Glutamatergic neuron (in vitro differentiated cells): ENCODE results near the gene HID1. TPM values are rescaled to one million over a fixed set of nuclear protein-coding genes. Genes with fewer than 3 reads are reported as not detected.
"Not testable (repeated sequence)": the region's sequence is repeated elsewhere in the genome, so short reads cannot be mapped to it uniquely, and the experiment has no call there.

Experiments used
- DNase-seq: peaks from one replicate; pipeline ENCODE4 v3.0.0; 2022
- H3K27ac Mint-ChIP-seq: one replicate; pipeline ENCODE4 v1.8.0; 2020; ENCODE audit warnings: mild to moderate bottlenecking, mixed read lengths, inconsistent platforms; ENCODE audit not compliant: unreplicated experiment
- H3K27me3 Mint-ChIP-seq: one replicate; pipeline ENCODE4 v1.8.0; 2020; ENCODE audit warnings: mild to moderate bottlenecking, moderate library complexity, mixed read lengths, inconsistent platforms; ENCODE audit not compliant: unreplicated experiment
- H3K36me3 Mint-ChIP-seq: one replicate; pipeline ENCODE4 v1.8.0; 2020; ENCODE audit warnings: mild to moderate bottlenecking, mixed read lengths, inconsistent platforms; ENCODE audit not compliant: unreplicated experiment
- H3K4me1 Mint-ChIP-seq: one replicate; pipeline ENCODE4 v1.8.0; 2020; ENCODE audit warnings: mild to moderate bottlenecking, low read depth, mixed read lengths, inconsistent platforms; ENCODE audit not compliant: unreplicated experiment
- H3K4me3 Mint-ChIP-seq: one replicate; pipeline ENCODE4 v1.8.0; 2020; ENCODE audit warnings: mild to moderate bottlenecking, mixed read lengths, inconsistent platforms; ENCODE audit not compliant: unreplicated experiment
- H3K9me3 Mint-ChIP-seq: one replicate; pipeline ENCODE4 v1.8.0; 2020; ENCODE audit warnings: mild to moderate bottlenecking, moderate library complexity, mixed read lengths, inconsistent platforms; ENCODE audit not compliant: unreplicated experiment
- CTCF ChIP-seq: fragments of 200-600 bp; sonication (generic); IDR thresholded peaks from one replicate; pipeline ENCODE4 v1.5.0; 2021; ENCODE audit not compliant: partially characterized antibody, unreplicated experiment
- total RNA-seq: library from RNA; stranded (reverse); fragmentation: NEBNext Ultra II Directional; extraction: Animal tissue kit (Norgen Biotek cat#: 25700); gene quantifications from one replicate; pipeline ENCODE4 v1.2.1, GENCODE V29; 2021; ENCODE audit not compliant: unreplicated experiment

HID1 gene
- total RNA-seq, 1 donor from 2014 or later: 106 TPM

DNA sequence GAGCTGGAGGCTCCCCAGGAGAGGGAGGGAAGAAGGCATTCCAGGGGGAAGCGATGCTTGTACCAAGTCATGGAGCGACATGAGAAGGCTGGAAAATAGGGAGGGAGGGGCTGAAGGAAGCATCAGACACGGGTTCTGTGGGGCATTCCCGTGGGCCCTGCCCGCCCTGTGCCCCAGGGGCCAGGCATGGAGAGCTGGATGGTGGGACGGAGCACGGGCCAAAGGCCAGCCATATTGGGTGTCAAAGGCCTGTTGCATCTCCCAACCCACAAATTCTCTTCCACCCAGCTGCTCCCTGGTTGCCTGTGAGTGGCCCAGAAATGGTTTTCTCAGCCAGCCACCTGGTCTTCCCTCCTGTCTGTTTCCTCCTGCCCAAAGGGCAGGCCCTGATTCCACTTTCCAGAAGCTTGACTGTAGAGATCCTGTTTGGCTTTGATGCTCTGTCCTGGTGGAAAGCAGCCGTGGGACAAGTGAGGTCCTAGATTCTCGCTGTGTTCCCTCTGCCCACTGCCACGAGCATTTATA, 18.1 kb upstream of the HID1 start:
- peaks cover 14% of the 10 kb centered on the region for H3K4me1 Mint-ChIP-seq
- no peaks in the 10 kb centered on the region for H3K36me3 Mint-ChIP-seq
- no peak for DNase-seq
- H3K9me3 Mint-ChIP-seq: peaks cover 18% of the 10 kb centered on the region
- H3K27ac Mint-ChIP-seq: peak overlapping the region; percentile 12
- H3K4me3 Mint-ChIP-seq: peak overlapping the region; percentile 68
- H3K27me3 Mint-ChIP-seq: peaks cover 20% of the 10 kb centered on the region
- no peak for TF ChIP-seq CTCF

- peaks cover 18% of the 10 kb centered on the region for H3K27me3 Mint-ChIP-seq
- peak overlapping the region; percentile 97 for H3K27ac Mint-ChIP-seq
- peak overlapping the region; percentile 93 for H3K4me3 Mint-ChIP-seq
- peak; percentile 78 for DNase-seq
- H3K9me3 Mint-ChIP-seq: peaks cover 16% of the 10 kb centered on the region
- H3K36me3 Mint-ChIP-seq: no peaks in the 10 kb centered on the region
- TF ChIP-seq CTCF: no peak
- H3K4me1 Mint-ChIP-seq: peaks cover 14% of the 10 kb centered on the region
These were observed 15.6 kb upstream of the HID1 start for GRCh38 chr17:74987909-74988711.

- Mint-ChIP-seq H3K9me3 (peaks cover 12% of the 10 kb centered on the region), H3K4me1 (peaks cover 12% of the 10 kb centered on the region), H3K36me3 (no peaks in the 10 kb centered on the region), H3K27me3 (peaks cover 15% of the 10 kb centered on the region), H3K4me3 (peak within 1 kb of the TSS; percentile 93), H3K27ac (peak within 1 kb of the TSS; percentile 97)
- no peak for TF ChIP-seq CTCF
- DNase-seq: peak; percentile 98
These were observed 14.9 kb upstream of the HID1 start, which contains the start of gene CDR2L for GRCh38 chr17:74987418-74987908. Gene CDR2L (plus strand): TSS chr17:74987632. CDS start chr17:74988044, 412 bp downstream.

DNA sequence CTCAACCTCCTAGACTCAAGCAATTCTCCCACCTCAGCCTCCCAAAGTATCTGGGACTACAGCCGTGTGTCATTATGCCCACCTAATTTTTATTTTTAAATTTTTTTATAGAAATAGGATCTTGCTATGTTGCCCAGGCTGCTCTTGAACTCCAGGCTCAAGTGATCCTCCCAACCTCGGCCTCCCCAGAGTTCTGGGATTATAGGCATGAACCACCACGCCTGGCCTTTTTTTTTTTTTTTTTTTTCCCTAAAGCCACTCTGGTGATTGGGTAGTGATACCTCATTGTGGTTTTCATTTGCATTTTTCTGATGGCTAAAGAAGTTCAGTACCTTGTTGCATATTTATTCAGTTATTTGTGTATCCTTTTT, 13.6 kb upstream of the HID1 start:
- no peak for TF ChIP-seq CTCF
- DNase-seq: no peak
- Mint-ChIP-seq H3K4me1 (peaks cover 12% of the 10 kb centered on the region), H3K27ac (no peak overlapping the region), H3K9me3 (peaks cover 16% of the 10 kb centered on the region), H3K27me3 (peaks cover 16% of the 10 kb centered on the region), H3K4me3 (peak overlapping the region; percentile 89), H3K36me3 (no peaks in the 10 kb centered on the region)

- Mint-ChIP-seq H3K9me3 (peaks cover 22% of the 10 kb centered on the region), H3K4me3 (peak overlapping the region; percentile 86), H3K27ac (peak overlapping the region; percentile 99)
- DNase-seq, H3K4me1 Mint-ChIP-seq, H3K36me3 Mint-ChIP-seq, H3K27me3 Mint-ChIP-seq: not testable (repeated sequence)
These were observed 10.2 kb upstream of the HID1 start for GRCh38 chr17:74982663-74983313.
